NCI-H82 (cell line): Measurements from ENCODE around the gene TFEB.

ENCODE experiments used
- DNase-seq: peaks from one replicate; lab custom pipeline; 2025; lab: John Stamatoyannopoulos, UW

The TFEB gene

GRCh38 chr6:41722969-41723529 is 12.4 kb downstream of the TFEB start:
- DNase-seq = no peak

- DNase-seq = no peak
Observed at GRCh38 chr6:41721414-41721813, 14.0 kb downstream of the TFEB start.

- no peak for DNase-seq
Observed at GRCh38 chr6:41720783-41721182, 14.6 kb downstream of the TFEB start.

GRCh38 chr6:41720262-41720620 is 15.2 kb downstream of the TFEB start:
- DNase-seq = no peak

- no peak for DNase-seq
Observed at GRCh38 chr6:41719436-41720261, 15.8 kb downstream of the TFEB start.

GRCh38 chr6:41718828-41719227 is 16.6 kb downstream of the TFEB start:
- no peak for DNase-seq

- no peak for DNase-seq
Observed at GRCh38 chr6:41717392-41717736, 18.0 kb downstream of the TFEB start.

GRCh38 chr6:41716516-41717391 is 18.7 kb downstream of the TFEB start:
- DNase-seq = no peak

GRCh38 chr6:41715795-41716515 is 19.5 kb downstream of the TFEB start:
- DNase-seq = no peak

- DNase-seq = no peak
Observed at GRCh38 chr6:41714556-41715273, 20.7 kb downstream of the TFEB start.

- DNase-seq = no peak
Observed at GRCh38 chr6:41713650-41714291, 21.6 kb downstream of the TFEB start.

- DNase-seq = no peak
Observed at GRCh38 chr6:41713159-41713649, 22.2 kb downstream of the TFEB start.

- DNase-seq = no peak
Observed at GRCh38 chr6:41712651-41713103, 22.7 kb downstream of the TFEB start.

- no peak for DNase-seq
Observed at GRCh38 chr6:41711323-41712038, 23.9 kb downstream of the TFEB start.

GRCh38 chr6:41709375-41709774 is 26.0 kb downstream of the TFEB start:
- DNase-seq = no peak

GRCh38 chr6:41708856-41709255 is 26.6 kb downstream of the TFEB start:
- no peak for DNase-seq

- no peak for DNase-seq
Observed at GRCh38 chr6:41707565-41708200, 27.7 kb downstream of the TFEB start.

- DNase-seq = no peak
Observed at GRCh38 chr6:41706876-41707564, 28.4 kb downstream of the TFEB start.
